Neutrophil (primary cell): ENCODE data around the gene CACHD1.

ENCODE experiments used
- H3K27ac ChIP-seq: fragments of 200-600 bp; sonication (generic); 2 replicates; pipeline ENCODE4 v1.5.1; 2016; ENCODE audit warnings: mild to moderate bottlenecking, moderate library complexity
- H3K27me3 ChIP-seq: fragments of 200-600 bp; sonication (generic); 2 replicates; pipeline ENCODE4 v1.6.0; 2016; ENCODE audit warnings: mild to moderate bottlenecking
- H3K36me3 ChIP-seq: fragments of 200-600 bp; sonication (generic); 2 replicates; pipeline ENCODE4 v1.5.1; 2017
- H3K4me1 ChIP-seq, 2 experiments: fragments of 200-600 bp in 1 of 2; sonication (generic) in 1 of 2; 1 replicate in 1 of 2; 2 replicates in 1 of 2; pipeline versions ENCODE4 v1.5.1 to v1.6.1; 2013 to 2016; ENCODE audit warnings: low read depth in 1 of 2, low read length in 1 of 2, mild to moderate bottlenecking in 1 of 2, moderate library complexity in 1 of 2; ENCODE audit not compliant: control insufficient read depth in 1 of 2, insufficient read depth in 1 of 2
- H3K4me3 ChIP-seq, 2 experiments: fragments of 200-600 bp in 1 of 2; sonication (generic) in 1 of 2; 1 replicate in 1 of 2; 2 replicates in 1 of 2; pipeline ENCODE4 v1.5.1; 2013 to 2016; ENCODE audit warnings: low read depth in 1 of 2, low read length in 1 of 2, mild to moderate bottlenecking in 1 of 2, moderate library complexity in 1 of 2
- H3K9me3 ChIP-seq: fragments of 200-600 bp; sonication (generic); 2 replicates; pipeline ENCODE4 v1.5.1; 2016
- CTCF ChIP-seq: fragments of 200-600 bp; sonication (generic); IDR thresholded peaks from 2 replicates; pipeline ENCODE4 v1.5.1; 2016; ENCODE audit warnings: antibody characterized with exemption

Gene CACHD1

DNA sequence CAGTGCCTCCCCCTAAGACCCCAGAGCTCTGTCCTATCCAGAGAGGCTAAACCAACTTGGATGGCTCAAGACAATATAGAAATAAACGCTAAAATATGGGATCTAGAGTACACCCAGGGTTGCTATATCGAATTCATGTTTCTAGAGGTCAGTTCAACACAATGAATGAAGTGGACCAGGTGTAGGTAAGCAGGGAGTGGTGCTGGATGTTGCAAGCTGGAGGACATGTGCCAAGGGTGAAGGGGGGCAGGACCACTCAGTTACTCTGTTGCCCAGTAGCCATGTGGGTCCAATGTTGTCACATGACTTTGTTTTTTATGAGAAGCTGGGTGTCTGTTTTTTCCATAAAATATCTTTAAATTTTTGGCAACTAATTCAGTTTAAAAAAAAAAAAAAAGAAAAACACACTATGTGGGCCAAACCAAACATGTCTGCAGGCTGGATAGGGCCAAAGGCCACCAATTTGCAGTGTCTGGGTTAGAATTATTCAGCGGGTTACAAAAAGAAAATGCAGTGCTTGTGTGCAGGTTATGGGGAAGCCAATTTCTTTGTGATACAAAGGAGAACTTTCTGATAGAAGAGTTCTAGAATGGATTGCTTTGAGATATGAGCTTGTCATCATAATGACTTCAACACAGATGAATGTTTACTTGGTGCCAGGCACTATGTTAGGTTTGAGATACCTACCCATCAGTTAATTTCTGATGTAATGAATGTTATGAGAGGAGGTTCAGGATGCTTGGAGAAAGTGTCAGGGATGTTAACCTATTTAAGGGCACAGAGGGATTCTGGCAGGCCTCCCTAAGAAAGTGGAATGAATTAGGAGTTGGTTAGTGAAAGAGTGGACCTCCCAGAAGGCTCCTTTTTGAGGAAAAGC, 8.9 kb downstream of the CACHD1 start:
- no peak overlapping the region for H3K27ac ChIP-seq
- TF ChIP-seq CTCF = no peak
- H3K9me3 ChIP-seq = no peaks in the 10 kb centered on the region
- no peaks in the 10 kb centered on the region for H3K36me3 ChIP-seq
- H3K4me1 ChIP-seq = peaks cover 0 to 4% of the 10 kb centered on the region in 2 experiments
- H3K4me3 ChIP-seq = no peak overlapping the region
- H3K27me3 ChIP-seq = no peaks in the 10 kb centered on the region

DNA sequence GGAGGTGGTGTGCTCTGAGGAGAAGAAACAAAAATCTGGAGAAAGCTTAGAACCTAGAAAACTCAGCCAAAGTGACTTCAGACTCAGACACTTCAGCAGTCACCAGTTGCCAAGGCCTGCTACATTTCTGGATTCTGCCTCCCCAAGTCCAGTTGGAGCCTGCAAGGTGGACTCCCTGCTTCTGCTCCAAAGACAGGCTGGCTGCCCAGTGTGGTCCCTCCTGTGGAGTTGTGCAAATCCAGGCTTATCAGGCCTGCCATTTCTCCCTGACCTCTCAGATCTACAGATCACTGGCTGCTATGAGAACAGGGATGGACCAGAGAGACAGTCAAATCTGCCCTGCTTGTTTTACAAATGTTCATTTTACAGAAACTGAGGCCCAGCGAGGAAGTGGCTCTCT, 9.9 kb downstream of the CACHD1 start:
- Histone ChIP-seq H3K9me3 (no peaks in the 10 kb centered on the region), H3K36me3 (no peaks in the 10 kb centered on the region), H3K4me3 (no peak overlapping the region), H3K4me1 (peaks cover 0 to 4% of the 10 kb centered on the region in 2 experiments), H3K27me3 (no peaks in the 10 kb centered on the region), H3K27ac (no peak overlapping the region)
- no peak for TF ChIP-seq CTCF

DNA sequence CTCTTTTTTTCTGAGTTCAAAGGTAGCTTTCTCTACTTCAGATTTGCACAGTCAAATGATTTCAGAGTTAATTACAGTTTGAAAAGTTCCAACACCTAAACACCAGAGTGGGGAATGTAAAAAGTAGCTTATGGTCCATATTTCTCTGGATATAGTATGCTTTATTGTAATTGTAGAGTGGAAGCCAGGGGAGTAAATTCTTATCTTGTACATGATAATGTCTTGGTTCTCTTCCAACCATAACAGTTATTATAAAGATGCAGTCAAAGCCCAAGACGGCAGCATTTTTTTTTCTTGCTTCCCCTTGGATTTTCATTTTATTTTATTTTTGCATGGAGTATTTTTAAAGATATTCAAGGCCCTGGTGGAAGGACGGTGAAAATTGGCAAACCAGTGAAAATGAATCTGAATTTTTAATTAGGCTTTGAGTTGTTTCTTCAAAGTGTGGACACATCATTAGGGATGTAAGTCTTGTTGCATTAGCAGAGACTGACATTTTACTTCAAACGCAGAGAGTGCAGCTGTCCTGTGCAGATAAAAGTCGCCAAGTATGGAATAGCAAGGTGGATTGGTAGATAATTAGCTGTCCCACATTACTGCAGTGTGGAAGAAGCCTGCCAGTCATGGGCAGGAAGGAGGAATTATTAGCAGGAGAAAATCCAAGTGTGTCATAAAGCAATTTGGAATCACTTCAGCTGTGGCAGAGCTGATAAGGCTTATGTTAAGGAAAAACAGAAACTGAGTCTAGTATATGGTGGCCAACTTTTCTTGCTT, 11.3 kb downstream of the CACHD1 start:
- Histone ChIP-seq H3K27me3 (no peaks in the 10 kb centered on the region), H3K27ac (no peak overlapping the region), H3K36me3 (no peaks in the 10 kb centered on the region), H3K4me3 (no peak overlapping the region), H3K4me1 (no peaks in the 10 kb centered on the region), H3K9me3 (no peaks in the 10 kb centered on the region)
- TF ChIP-seq CTCF = no peak

GRCh38 chr1:64482128-64482527, 12.2 kb downstream of the CACHD1 start:
- Histone ChIP-seq H3K4me1 (no peaks in the 10 kb centered on the region), H3K27ac (no peak overlapping the region), H3K9me3 (no peaks in the 10 kb centered on the region), H3K36me3 (no peaks in the 10 kb centered on the region), H3K4me3 (no peak overlapping the region), H3K27me3 (no peaks in the 10 kb centered on the region)
- TF ChIP-seq CTCF = no peak

GRCh38 chr1:64482720-64483119, 12.8 kb downstream of the CACHD1 start:
- Histone ChIP-seq H3K27ac (no peak overlapping the region), H3K36me3 (no peaks in the 10 kb centered on the region), H3K27me3 (no peaks in the 10 kb centered on the region), H3K4me1 (no peaks in the 10 kb centered on the region), H3K4me3 (no peak overlapping the region), H3K9me3 (no peaks in the 10 kb centered on the region)
- TF ChIP-seq CTCF = no peak
